ENCODE data around the gene ZNF768. TPM values are rescaled to one million over a fixed set of nuclear protein-coding genes. Genes with fewer than 3 reads are reported as not detected.
A peak's percentile ranks its signal among the peaks of the same experiment; 100 is the strongest.

Gene ZNF768
- 15.5 and 49.9 TPM in 2 replicates for total RNA-seq (ENCODE audit: low replicate concordance)

GRCh38 chr16:30526137-30526822 lies at the start of gene ZNF768:
TSS of gene ZNF768 (minus strand) at chr16:30526566. CDS start at chr16:30526413, 153 bp downstream.
- Histone ChIP-seq H3K9ac (peak within 1 kb of the TSS; percentile 34), H3K36me3 (no peaks in the 10 kb centered on the region), H3K27ac (peak within 1 kb of the TSS; percentile 69), H3F3A (ENCODE audit: low read depth) (peaks cover 27% of the 10 kb centered on the region), H3K9me3 (ENCODE audit: low read depth) (no peaks in the 10 kb centered on the region), H3K4me2 (peak within 1 kb of the TSS; percentile 86), H3K4me3 (peak within 1 kb of the TSS; percentile 80), H4K20me1 (ENCODE audit: low read depth) (peaks cover 8% of the 10 kb centered on the region), H3K4me1 (peaks cover 6% of the 10 kb centered on the region), H3K79me2 (ENCODE audit: low read depth) (peaks cover 5% of the 10 kb centered on the region), H2AFZ (replicated peaks) (no peak within 1 kb of the TSS), H3K27me3 (no peaks in the 10 kb centered on the region)
- Mint-ChIP-seq H3K27me3 (ENCODE audit: insufficient read depth, low read depth) (peaks cover 16% of the 10 kb centered on the region), H3K36me3 (peaks cover 2% of the 10 kb centered on the region), H3K9me3 (no peaks in the 10 kb centered on the region), H3K27ac (peak within 1 kb of the TSS; percentile 80), H3K4me1 (peaks cover 17% of the 10 kb centered on the region), H3K4me3 (peak within 1 kb of the TSS; percentile 89)
- DNase-seq (ENCODE audit: low spot score): peak; percentile 87
- TF ChIP-seq EZH2phosphoT487 (IDR thresholded peaks at IDR 0.05): no peak
- TF ChIP-seq CTCF (IDR thresholded peaks at IDR 0.05): no peak
- TF ChIP-seq EZH2 (IDR thresholded peaks at IDR 0.05): no peak

GRCh38 chr16:30574678-30575077 lies 48.3 kb upstream of the ZNF768 start:
- H4K20me1 ChIP-seq (ENCODE audit: low read depth): peaks cover 3% of the 10 kb centered on the region
- no peak overlapping the region for H3K27ac Mint-ChIP-seq
- H3K27me3 Mint-ChIP-seq (ENCODE audit: insufficient read depth, low read depth): peaks cover 7% of the 10 kb centered on the region
- H3K27ac ChIP-seq: no peak overlapping the region
- H3K36me3 Mint-ChIP-seq: no peaks in the 10 kb centered on the region
- H3F3A ChIP-seq (ENCODE audit: low read depth): peaks cover 32% of the 10 kb centered on the region
- no peaks in the 10 kb centered on the region for H3K9me3 Mint-ChIP-seq
- H3K4me3 ChIP-seq: no peak overlapping the region
- DNase-seq (ENCODE audit: low spot score): no peak
- H2AFZ ChIP-seq (replicated peaks): no peak overlapping the region
- no peak overlapping the region for H3K4me2 ChIP-seq
- TF ChIP-seq EZH2phosphoT487 (IDR thresholded peaks at IDR 0.05) (no peak), EZH2 (IDR thresholded peaks at IDR 0.05) (no peak), CTCF (IDR thresholded peaks at IDR 0.05) (no peak)
- no peak overlapping the region for H3K9ac ChIP-seq
- no peak overlapping the region for H3K4me3 Mint-ChIP-seq
- H3K79me2 ChIP-seq (ENCODE audit: low read depth): no peaks in the 10 kb centered on the region
- no peaks in the 10 kb centered on the region for H3K9me3 ChIP-seq (ENCODE audit: low read depth)
- H3K4me1 ChIP-seq: peaks cover 10% of the 10 kb centered on the region
- peaks cover 17% of the 10 kb centered on the region for H3K4me1 Mint-ChIP-seq
- no peaks in the 10 kb centered on the region for H3K36me3 ChIP-seq
- no peaks in the 10 kb centered on the region for H3K27me3 ChIP-seq

- Mint-ChIP-seq H3K36me3 (no peaks in the 10 kb centered on the region), H3K27me3 (ENCODE audit: insufficient read depth, low read depth) (peaks cover 7% of the 10 kb centered on the region), H3K27ac (peak within 1 kb of the TSS; percentile 98), H3K4me1 (peaks cover 17% of the 10 kb centered on the region), H3K9me3 (no peaks in the 10 kb centered on the region), H3K4me3 (peak within 1 kb of the TSS; percentile 95)
- Histone ChIP-seq H4K20me1 (ENCODE audit: low read depth) (peaks cover 3% of the 10 kb centered on the region), H3K27ac (peak within 1 kb of the TSS; percentile 67), H3K36me3 (no peaks in the 10 kb centered on the region), H3K9ac (peak within 1 kb of the TSS; percentile 53), H3K4me2 (peak within 1 kb of the TSS; percentile 93), H3K27me3 (no peaks in the 10 kb centered on the region), H3K4me3 (peak within 1 kb of the TSS; percentile 72), H3K9me3 (ENCODE audit: low read depth) (no peaks in the 10 kb centered on the region), H3K4me1 (peaks cover 10% of the 10 kb centered on the region), H3K79me2 (ENCODE audit: low read depth) (no peaks in the 10 kb centered on the region), H2AFZ (replicated peaks) (peak within 1 kb of the TSS; percentile 90), H3F3A (ENCODE audit: low read depth) (peaks cover 32% of the 10 kb centered on the region)
- peak; percentile 96 for DNase-seq (ENCODE audit: low spot score)
- TF ChIP-seq EZH2 (IDR thresholded peaks at IDR 0.05) (no peak), CTCF (IDR thresholded peaks at IDR 0.05) (no peak), EZH2phosphoT487 (IDR thresholded peaks at IDR 0.05) (no peak)
Observed at GRCh38 chr16:30571445-30572322, 45.3 kb upstream of the ZNF768 start, which contains the start of gene ZNF688. TSS of gene ZNF688 (minus strand) at chr16:30571714. CDS start at chr16:30571629, 85 bp downstream.

Measured in neural progenitor cell (in vitro differentiated cells).